Mammary epithelial cell (primary cell): Measurements from ENCODE around the gene GHRH.

Experiments
- EZH2 ChIP-seq: IDR thresholded peaks from 2 replicates; pipeline ENCODE4 v1.6.1; 2012; ENCODE audit warnings: low read length, inconsistent platforms, borderline replicate concordance
- TF ChIP-seq, protein P1 (sequence below), 2 donors: IDR thresholded peaks in 1 of 2; conservative IDR thresholded peaks in 1 of 2; 2 replicates each; pipeline ENCODE4 v1.5.1; 2011 to 2012; ENCODE audit warnings: inconsistent platforms in 2 of 2, low read length in 2 of 2, mild to moderate bottlenecking in 2 of 2, control low read depth in 1 of 2, low read depth in 1 of 2; ENCODE audit not compliant: insufficient read depth in 1 of 2; ENCODE audit errors: extremely low read depth in 1 of 2

DNA sequence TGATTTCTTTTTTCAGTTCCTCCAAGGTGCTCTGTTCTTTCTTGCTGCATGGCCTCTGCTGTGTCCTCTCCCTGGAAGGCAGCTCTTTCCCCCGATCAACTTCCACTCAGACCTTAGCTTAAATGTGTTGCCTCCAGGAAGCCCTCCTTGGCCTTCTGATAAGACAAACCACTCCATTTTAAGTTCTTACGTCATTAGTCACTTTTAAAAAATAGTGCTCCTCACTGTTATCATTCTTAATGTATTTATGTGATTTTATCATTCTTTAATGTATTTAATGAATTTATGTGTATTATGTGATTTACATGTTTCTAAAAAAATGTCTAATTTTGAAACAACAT, 15.6 kb upstream of the GHRH start:
- TF ChIP-seq, protein P1, sequence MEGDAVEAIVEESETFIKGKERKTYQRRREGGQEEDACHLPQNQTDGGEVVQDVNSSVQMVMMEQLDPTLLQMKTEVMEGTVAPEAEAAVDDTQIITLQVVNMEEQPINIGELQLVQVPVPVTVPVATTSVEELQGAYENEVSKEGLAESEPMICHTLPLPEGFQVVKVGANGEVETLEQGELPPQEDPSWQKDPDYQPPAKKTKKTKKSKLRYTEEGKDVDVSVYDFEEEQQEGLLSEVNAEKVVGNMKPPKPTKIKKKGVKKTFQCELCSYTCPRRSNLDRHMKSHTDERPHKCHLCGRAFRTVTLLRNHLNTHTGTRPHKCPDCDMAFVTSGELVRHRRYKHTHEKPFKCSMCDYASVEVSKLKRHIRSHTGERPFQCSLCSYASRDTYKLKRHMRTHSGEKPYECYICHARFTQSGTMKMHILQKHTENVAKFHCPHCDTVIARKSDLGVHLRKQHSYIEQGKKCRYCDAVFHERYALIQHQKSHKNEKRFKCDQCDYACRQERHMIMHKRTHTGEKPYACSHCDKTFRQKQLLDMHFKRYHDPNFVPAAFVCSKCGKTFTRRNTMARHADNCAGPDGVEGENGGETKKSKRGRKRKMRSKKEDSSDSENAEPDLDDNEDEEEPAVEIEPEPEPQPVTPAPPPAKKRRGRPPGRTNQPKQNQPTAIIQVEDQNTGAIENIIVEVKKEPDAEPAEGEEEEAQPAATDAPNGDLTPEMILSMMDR (conservative IDR thresholded peaks at IDR 0.05 in 1 of 2, IDR thresholded peaks at IDR 0.05 in 1 of 2; ENCODE audit: extremely low read depth in 1 of 2, insufficient read depth in 1 of 2, low read depth in 1 of 2, low read length in 2 of 2): no peak
- TF ChIP-seq EZH2: no peak
